H9 (cell line): Measurements from ENCODE around the gene MDK. TPM values are rescaled to one million over a fixed set of nuclear protein-coding genes. Genes with fewer than 3 reads are reported as not detected.

Experiments
- DNase-seq: peaks from one replicate; pipeline ENCODE4 v3.0.0-alpha.2; 2017
- H2AFZ ChIP-seq: one replicate; pipeline ENCODE4 v1.6.1; 2013; ENCODE audit warnings: mild to moderate bottlenecking, low read length, control low read depth, moderate library complexity
- H2AK5ac ChIP-seq: 2 replicates; pipeline ENCODE4 v1.6.1; 2013; ENCODE audit warnings: low read length, control low read depth, mixed read lengths; ENCODE audit not compliant: insufficient read length
- H2BK120ac ChIP-seq: one replicate; pipeline ENCODE4 v1.6.1; 2013; ENCODE audit warnings: low read depth, mild to moderate bottlenecking, low read length, control low read depth, inconsistent platforms; ENCODE audit not compliant: poor library complexity, severe bottlenecking
- H2BK12ac ChIP-seq: 2 replicates; pipeline ENCODE4 v1.6.1; 2013; ENCODE audit warnings: low read length, control low read depth, mixed read lengths, low read depth; ENCODE audit not compliant: insufficient read length
- H2BK15ac ChIP-seq: 2 replicates; pipeline ENCODE4 v1.6.1; 2013; ENCODE audit warnings: low read depth, low read length, control low read depth
- H2BK20ac ChIP-seq: one replicate; pipeline ENCODE4 v1.6.1; 2013; ENCODE audit warnings: low read depth, mild to moderate bottlenecking, low read length, control low read depth, inconsistent platforms; ENCODE audit not compliant: poor library complexity, severe bottlenecking
- H2BK5ac ChIP-seq: 2 replicates; pipeline ENCODE4 v1.6.1; 2013; ENCODE audit warnings: low read length, control low read depth, mixed read lengths; ENCODE audit not compliant: insufficient read length
- H3K14ac ChIP-seq: 2 replicates; pipeline ENCODE4 v1.6.1; 2013; ENCODE audit warnings: low read length, control low read depth; ENCODE audit not compliant: insufficient read depth
- H3K18ac ChIP-seq: 2 replicates; pipeline ENCODE4 v1.6.1; 2013; ENCODE audit warnings: low read depth, mild to moderate bottlenecking, mixed read lengths, low read length, control low read depth; ENCODE audit not compliant: insufficient read length
- H3K23ac ChIP-seq: 2 replicates; pipeline ENCODE4 v1.6.1; 2013; ENCODE audit warnings: low read length, control low read depth, mixed read lengths, low read depth; ENCODE audit not compliant: insufficient read length
- H3K23me2 ChIP-seq: 2 replicates; pipeline ENCODE4 v1.6.1; 2013; ENCODE audit warnings: low read depth, mild to moderate bottlenecking, mixed read lengths, low read length, control low read depth; ENCODE audit not compliant: insufficient read length, poor library complexity, severe bottlenecking
- H3K27ac ChIP-seq: 2 replicates; pipeline ENCODE4 v1.5.1; 2013; ENCODE audit warnings: low read length, control low read depth, mixed read lengths, low read depth; ENCODE audit not compliant: insufficient read length
- H3K27me3 ChIP-seq: 2 replicates; pipeline ENCODE4 v1.6.1; 2013; ENCODE audit warnings: low read length, control low read depth, inconsistent platforms; ENCODE audit not compliant: insufficient read depth
- H3K4ac ChIP-seq: 2 replicates; pipeline ENCODE4 v1.6.1; 2013; ENCODE audit warnings: low read depth, mild to moderate bottlenecking, control low read depth, inconsistent platforms, low read length, moderate library complexity
- H3K4me1 ChIP-seq: 2 replicates; pipeline ENCODE4 v1.6.1; 2013; ENCODE audit warnings: low read length, control low read depth, inconsistent platforms; ENCODE audit not compliant: insufficient read depth
- H3K4me2 ChIP-seq: 2 replicates; pipeline ENCODE4 v1.6.1; 2013; ENCODE audit warnings: low read length, control low read depth, mixed read lengths; ENCODE audit not compliant: insufficient read length, insufficient read depth
- H3K56ac ChIP-seq: 2 replicates; pipeline ENCODE4 v1.6.1; 2013; ENCODE audit warnings: low read depth, mild to moderate bottlenecking, mixed read lengths, low read length, control low read depth; ENCODE audit not compliant: insufficient read length
- H3K79me1 ChIP-seq: 2 replicates; pipeline ENCODE4 v1.6.1; 2013; ENCODE audit warnings: low read depth, mild to moderate bottlenecking, moderate library complexity, low read length, control low read depth, inconsistent platforms; ENCODE audit not compliant: insufficient read depth, poor library complexity, severe bottlenecking
- H3K79me2 ChIP-seq: 2 replicates; pipeline ENCODE4 v1.6.1; 2013; ENCODE audit warnings: low read length, control low read depth, inconsistent platforms; ENCODE audit not compliant: insufficient read depth
- H3K9ac ChIP-seq: 2 replicates; pipeline ENCODE4 v1.6.1; 2013; ENCODE audit warnings: low read length, control low read depth, mixed read lengths; ENCODE audit not compliant: insufficient read length; ENCODE audit errors: extremely low read depth
- H3K9me3 ChIP-seq: one replicate; pipeline ENCODE4 v1.6.1; 2013; ENCODE audit warnings: low read depth, low read length, inconsistent platforms; ENCODE audit not compliant: control insufficient read depth
- H3T11ph ChIP-seq: one replicate; pipeline ENCODE4 v1.6.1; 2013; ENCODE audit warnings: mild to moderate bottlenecking, low read length, control low read depth, inconsistent platforms
- H4K20me1 ChIP-seq: one replicate; pipeline ENCODE4 v1.6.1; 2013; ENCODE audit not compliant: control insufficient read depth, insufficient read length, insufficient read depth
- H4K5ac ChIP-seq: 2 replicates; pipeline ENCODE4 v1.6.1; 2013; ENCODE audit warnings: low read depth, mild to moderate bottlenecking, mixed read lengths, low read length, control low read depth; ENCODE audit not compliant: insufficient read length
- H4K8ac ChIP-seq: replicated peaks from 2 replicates; pipeline ENCODE4 v1.6.1; 2013; ENCODE audit warnings: low read length, control low read depth, mixed read lengths, low read depth; ENCODE audit not compliant: insufficient read length
- H4K91ac ChIP-seq: 2 replicates; pipeline ENCODE4 v1.6.1; 2013; ENCODE audit warnings: low read depth, mild to moderate bottlenecking, moderate library complexity, mixed read lengths, low read length, control low read depth; ENCODE audit not compliant: insufficient read length
- H3K27ac Mint-ChIP-seq, 3 experiments: 2 replicates in 2 of 3; 3 replicates in 1 of 3; pipeline ENCODE4 v1.8.0; 2020 to 2021; ENCODE audit warnings: mixed read lengths in 3 of 3, mild to moderate bottlenecking in 1 of 3, moderate library complexity in 1 of 3
- H3K27me3 Mint-ChIP-seq: 2 replicates; pipeline ENCODE4 v1.8.0; 2021; ENCODE audit warnings: low read depth, mild to moderate bottlenecking, moderate library complexity, mixed read lengths
- H3K36me3 Mint-ChIP-seq, 3 experiments: 2 replicates in 2 of 3; 3 replicates in 1 of 3; pipeline ENCODE4 v1.8.0; 2020 to 2021; ENCODE audit warnings: low read depth in 3 of 3, mixed read lengths in 3 of 3; ENCODE audit not compliant: insufficient read depth in 1 of 3
- H3K4me1 Mint-ChIP-seq, 2 experiments: 2 replicates each; pipeline ENCODE4 v1.8.0; 2020; ENCODE audit warnings: mixed read lengths in 2 of 2
- H3K4me3 Mint-ChIP-seq, 2 experiments: 2 replicates in 1 of 2; 3 replicates in 1 of 2; pipeline ENCODE4 v1.8.0; 2020 to 2021; ENCODE audit warnings: mild to moderate bottlenecking in 2 of 2, mixed read lengths in 2 of 2, moderate library complexity in 1 of 2
- H3K9me3 Mint-ChIP-seq, 2 experiments: 2 replicates in 1 of 2; 3 replicates in 1 of 2; pipeline ENCODE4 v1.8.0; 2020; ENCODE audit warnings: mild to moderate bottlenecking in 2 of 2, mixed read lengths in 2 of 2, moderate library complexity in 1 of 2
- WGBS: extraction: QIAGEN DNeasy Blood & Tissue Kit; methylation state at CpG from one replicate; pipeline ENCODE4 v1.1.7; 2013; ENCODE audit warnings: missing lambda C conversion rate, low lambda C conversion rate, mixed read lengths; ENCODE audit not compliant: insufficient read length; ENCODE audit errors: extremely low coverage; 5-methylcytosine and 5-hydroxymethylcytosine counted together
- total RNA-seq: library from RNA; stranded (reverse); gene quantifications from 2 replicates; pipeline ENCODE4 v1.2.1, GENCODE V29; 2021
- TF ChIP-seq, protein P1 (sequence below): fragments of 200-600 bp; sonication (generic); conservative IDR thresholded peaks from 3 replicates; pipeline ENCODE4 v1.8.0; 2021; ENCODE audit warnings: antibody characterized with exemption, mild to moderate bottlenecking

The MDK gene
- total RNA-seq, 1 experiment from 2014 or later: 392 TPM

DNA sequence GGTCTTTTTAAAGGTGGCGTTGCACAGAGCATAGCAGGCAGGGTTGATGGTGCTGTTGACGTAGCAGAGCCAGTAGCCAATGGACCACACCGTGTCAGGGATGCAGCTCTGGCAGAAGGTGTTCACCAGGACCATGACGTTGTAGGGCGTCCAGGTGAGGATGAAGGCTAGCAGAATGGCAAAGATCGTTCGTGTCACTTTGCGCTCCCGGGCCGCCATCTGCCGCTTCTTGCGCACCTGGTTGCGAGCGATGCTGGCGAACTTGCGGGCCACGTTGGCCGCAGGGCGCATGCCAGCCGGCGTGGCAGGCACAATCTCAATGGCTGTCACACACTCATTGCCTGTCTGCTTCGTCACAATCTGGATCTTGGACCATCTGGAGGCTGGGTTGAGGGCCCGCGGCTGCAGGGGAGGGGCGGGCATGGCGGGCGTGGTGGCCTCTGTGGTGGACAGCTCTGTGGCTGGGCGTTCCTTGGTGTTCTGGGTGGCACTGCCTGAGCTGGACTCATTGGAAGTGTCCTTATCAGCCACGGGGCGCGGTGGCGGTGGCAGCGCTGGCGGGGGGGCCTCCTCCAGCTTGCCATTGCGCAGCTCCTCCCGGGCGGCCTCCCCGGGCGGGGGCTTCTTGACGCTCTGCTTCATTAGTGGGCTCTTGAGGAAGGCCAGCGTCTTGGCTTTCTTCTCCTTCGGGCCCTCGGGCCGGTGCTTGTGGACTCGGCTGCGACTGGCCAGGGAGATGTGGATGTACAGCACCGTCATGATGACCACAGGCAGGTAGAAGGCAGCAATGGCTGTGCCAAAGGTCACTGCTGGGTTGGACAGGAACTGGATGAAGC lies 3.9 kb downstream of the MDK start:
- Histone ChIP-seq H2AK5ac (no peak overlapping the region), H4K20me1 (no peaks in the 10 kb centered on the region), H4K5ac (no peak overlapping the region), H3K9ac (no peak overlapping the region), H3K27me3 (peaks cover 15% of the 10 kb centered on the region; the same call in 1 of the 2 replicates), H3K27ac (no peak overlapping the region), H4K8ac (no peak overlapping the region), H3K18ac (no peak overlapping the region), H2BK120ac (no peak overlapping the region), H3K79me1 (no peaks in the 10 kb centered on the region), H2BK20ac (no peak overlapping the region), H3K56ac (no peak overlapping the region), H2AFZ (no peak overlapping the region), H3K79me2 (no peaks in the 10 kb centered on the region), H3K4me1 (peaks cover 4% of the 10 kb centered on the region; the same call in 1 of the 2 replicates), H3K23me2 (peaks cover 14% of the 10 kb centered on the region), H4K91ac (no peak overlapping the region), H3K23ac (no peak overlapping the region), H3T11ph (no peak overlapping the region), H3K14ac (no peak overlapping the region), H2BK5ac (no peak overlapping the region), H2BK12ac (no peak overlapping the region), H3K4ac (no peak overlapping the region), H3K4me2 (no peak overlapping the region), H2BK15ac (no peak overlapping the region), H3K9me3 (no peaks in the 10 kb centered on the region)
- Mint-ChIP-seq H3K4me1 (peaks cover 18 to 44% of the 10 kb centered on the region in 2 experiments), H3K4me3 (peak overlapping the region in 1 of 2 experiments; percentile 15; a peak in 1 of 5 replicates), H3K36me3 (peaks cover 5 to 10% (median 9%) of the 10 kb centered on the region in 3 experiments; a peak in 5 of 7 replicates), H3K27ac (no peak overlapping the region), H3K9me3 (no peaks in the 10 kb centered on the region), H3K27me3 (peaks cover 56% of the 10 kb centered on the region)
- TF ChIP-seq, protein P1, sequence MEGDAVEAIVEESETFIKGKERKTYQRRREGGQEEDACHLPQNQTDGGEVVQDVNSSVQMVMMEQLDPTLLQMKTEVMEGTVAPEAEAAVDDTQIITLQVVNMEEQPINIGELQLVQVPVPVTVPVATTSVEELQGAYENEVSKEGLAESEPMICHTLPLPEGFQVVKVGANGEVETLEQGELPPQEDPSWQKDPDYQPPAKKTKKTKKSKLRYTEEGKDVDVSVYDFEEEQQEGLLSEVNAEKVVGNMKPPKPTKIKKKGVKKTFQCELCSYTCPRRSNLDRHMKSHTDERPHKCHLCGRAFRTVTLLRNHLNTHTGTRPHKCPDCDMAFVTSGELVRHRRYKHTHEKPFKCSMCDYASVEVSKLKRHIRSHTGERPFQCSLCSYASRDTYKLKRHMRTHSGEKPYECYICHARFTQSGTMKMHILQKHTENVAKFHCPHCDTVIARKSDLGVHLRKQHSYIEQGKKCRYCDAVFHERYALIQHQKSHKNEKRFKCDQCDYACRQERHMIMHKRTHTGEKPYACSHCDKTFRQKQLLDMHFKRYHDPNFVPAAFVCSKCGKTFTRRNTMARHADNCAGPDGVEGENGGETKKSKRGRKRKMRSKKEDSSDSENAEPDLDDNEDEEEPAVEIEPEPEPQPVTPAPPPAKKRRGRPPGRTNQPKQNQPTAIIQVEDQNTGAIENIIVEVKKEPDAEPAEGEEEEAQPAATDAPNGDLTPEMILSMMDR: no peak
- DNase-seq: no peak
- no CpG with 5 or more reads among the region's 47 CpGs for WGBS
